Smooth muscle cell of bladder (primary cell): Measurements from ENCODE around the gene CCR9. TPM values are rescaled to one million over a fixed set of nuclear protein-coding genes. Genes with fewer than 3 reads are reported as not detected.

Source experiments
- total RNA-seq: library from RNA; depleted of rRNA; stranded (reverse); fragments of >200 nt; gene quantifications from 2 replicates; pipeline ENCODE4 v1.2.3, GENCODE V29; 2014

Gene CCR9, protein sequence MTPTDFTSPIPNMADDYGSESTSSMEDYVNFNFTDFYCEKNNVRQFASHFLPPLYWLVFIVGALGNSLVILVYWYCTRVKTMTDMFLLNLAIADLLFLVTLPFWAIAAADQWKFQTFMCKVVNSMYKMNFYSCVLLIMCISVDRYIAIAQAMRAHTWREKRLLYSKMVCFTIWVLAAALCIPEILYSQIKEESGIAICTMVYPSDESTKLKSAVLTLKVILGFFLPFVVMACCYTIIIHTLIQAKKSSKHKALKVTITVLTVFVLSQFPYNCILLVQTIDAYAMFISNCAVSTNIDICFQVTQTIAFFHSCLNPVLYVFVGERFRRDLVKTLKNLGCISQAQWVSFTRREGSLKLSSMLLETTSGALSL
- total RNA-seq: not detected in 2 replicates

DNA sequence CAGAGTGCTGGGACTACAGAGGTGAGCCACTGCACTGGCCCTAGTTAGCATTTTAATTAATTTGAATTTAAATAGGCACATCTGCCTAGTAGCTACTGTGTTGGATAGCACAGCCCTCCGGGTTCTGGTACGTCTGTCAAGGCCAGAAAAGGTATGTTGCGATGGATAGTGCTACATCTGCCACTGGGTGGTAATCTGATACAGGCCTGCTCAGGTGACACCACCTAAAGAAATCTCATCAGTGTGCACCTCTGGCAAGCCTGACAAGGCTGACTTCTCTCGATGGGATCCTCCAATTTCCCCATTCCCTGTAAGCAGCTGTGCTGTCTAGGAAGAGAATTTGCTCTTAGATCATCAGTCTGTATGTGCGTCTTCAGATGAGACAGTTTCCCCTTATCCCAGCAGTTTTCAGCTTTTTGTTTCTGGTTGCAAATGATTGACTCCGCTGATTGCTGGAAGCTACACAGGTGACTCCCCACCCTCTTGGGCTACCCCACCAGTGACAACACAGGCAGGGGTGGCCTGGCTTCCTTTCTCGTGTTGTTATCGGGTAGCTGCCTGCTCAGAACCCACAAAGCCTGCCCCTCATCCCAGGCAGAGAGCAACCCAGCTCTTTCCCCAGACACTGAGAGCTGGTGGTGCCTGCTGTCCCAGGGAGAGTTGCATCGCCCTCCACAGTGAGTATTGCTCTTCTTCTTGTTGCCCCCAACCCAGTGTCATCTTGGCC, at the start of gene CCR9:
Gene CCR9 (plus strand): TSS at position 565 of the 727 bp plus-strand sequence. CDS start 8,391 bp downstream, outside the sequence.

DNA sequence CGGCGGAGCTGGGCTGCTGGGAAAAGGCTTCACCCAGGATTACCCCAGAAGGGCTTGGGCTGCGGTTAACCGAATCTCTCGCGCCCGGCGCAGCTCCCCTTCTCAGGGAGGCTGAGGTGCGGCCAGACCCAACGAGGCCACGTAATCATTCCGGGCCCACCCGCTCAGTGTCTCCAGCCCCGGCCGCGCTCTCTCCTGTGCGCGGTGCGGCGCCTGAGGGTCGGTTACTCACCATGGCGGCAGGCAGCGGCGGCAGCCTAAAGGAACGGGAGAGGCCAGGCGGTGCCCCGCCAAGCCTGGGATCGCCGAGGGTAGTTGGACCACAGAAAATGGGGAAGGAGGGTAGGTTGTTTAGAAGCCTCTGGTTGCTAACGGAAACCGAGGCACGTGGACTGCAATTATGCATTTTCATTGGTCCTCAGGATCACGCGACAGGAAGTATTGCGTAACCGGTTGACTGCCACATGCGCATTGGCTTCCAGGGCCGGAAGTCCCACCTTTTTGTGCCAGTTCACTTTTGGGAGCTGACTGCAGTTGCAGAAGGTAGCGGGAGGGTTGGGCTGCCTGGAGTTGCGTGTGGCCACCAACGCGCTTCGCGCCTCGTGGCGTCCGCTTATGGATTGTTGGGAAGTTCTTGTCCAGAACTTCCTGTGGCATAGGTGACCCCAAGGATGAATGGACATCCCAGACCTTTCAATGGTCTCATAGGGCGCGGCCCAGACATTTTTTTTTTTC, 44.4 kb upstream of the CCR9 start, which contains the start of gene LZTFL1:
Gene LZTFL1 (minus strand): TSS at position 363 of the 735 bp plus-strand sequence. CDS start 128 bp downstream, at position 235.

DNA sequence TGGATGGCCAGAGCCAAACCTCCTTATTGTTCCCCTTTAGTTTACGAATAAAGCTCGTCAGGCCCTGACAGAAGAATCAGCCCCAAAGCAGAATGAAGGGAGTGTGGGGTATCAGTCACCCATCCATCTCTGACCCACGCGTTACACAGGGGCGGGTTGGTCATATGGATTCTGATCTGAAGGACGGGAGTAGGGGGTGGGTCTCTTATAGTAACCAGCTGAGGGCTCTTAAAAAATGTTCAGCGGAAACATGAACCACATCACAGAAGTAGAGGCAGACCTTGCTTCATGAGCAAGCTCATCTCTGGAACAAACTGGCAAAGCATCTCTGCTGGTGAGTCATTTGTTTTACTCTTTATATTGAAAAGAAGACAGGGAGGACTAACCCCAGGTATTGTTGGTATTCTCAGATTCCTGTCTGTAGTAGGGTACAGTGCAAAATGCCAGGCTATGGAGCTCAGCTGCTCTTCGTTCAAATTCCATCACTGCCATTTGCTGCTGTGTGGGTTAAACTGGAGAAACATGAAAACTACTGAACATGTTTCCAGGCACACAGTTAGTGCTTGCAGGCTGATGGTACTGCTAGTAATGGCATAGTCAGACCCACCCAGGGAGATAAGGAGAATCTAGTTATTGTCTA, 57.0 kb downstream of the CCR9 start, which contains the start of gene CXCR6:
Gene CXCR6 (plus strand): TSS at position 258 of the 640 bp plus-strand sequence. CDS start 3,018 bp downstream, outside the sequence.

Other genes with a start within 250 kb of the CCR9 start
- gene SACM1L, start 197.1 kb upstream of the CCR9 start, total RNA-seq: 28.4 and 33.9 TPM in 2 replicates
- gene SLC6A20, start 90.0 kb upstream of the CCR9 start, total RNA-seq: not detected in 2 replicates
- 15.4 and 17.0 TPM in 2 replicates for gene LZTFL1, start 44.4 kb upstream of the CCR9 start, total RNA-seq
- 0.09 and 0.28 TPM in 2 replicates for gene CXCR6, start 56.9 kb downstream of the CCR9 start, total RNA-seq
- gene FYCO1, start 109.3 kb downstream of the CCR9 start, total RNA-seq: 47.5 and 57.2 TPM in 2 replicates
- gene XCR1, start 140.9 kb downstream of the CCR9 start, total RNA-seq: under 0.01 TPM in 2 replicates